ENCODE measurements around the gene PTBP1. TPM values are rescaled to one million over a fixed set of nuclear protein-coding genes. Genes with fewer than 3 reads are reported as not detected.

Gene PTBP1
- polyA plus RNA-seq, 3 donors, result 51.6 to 125 (median 119) TPM

DNA sequence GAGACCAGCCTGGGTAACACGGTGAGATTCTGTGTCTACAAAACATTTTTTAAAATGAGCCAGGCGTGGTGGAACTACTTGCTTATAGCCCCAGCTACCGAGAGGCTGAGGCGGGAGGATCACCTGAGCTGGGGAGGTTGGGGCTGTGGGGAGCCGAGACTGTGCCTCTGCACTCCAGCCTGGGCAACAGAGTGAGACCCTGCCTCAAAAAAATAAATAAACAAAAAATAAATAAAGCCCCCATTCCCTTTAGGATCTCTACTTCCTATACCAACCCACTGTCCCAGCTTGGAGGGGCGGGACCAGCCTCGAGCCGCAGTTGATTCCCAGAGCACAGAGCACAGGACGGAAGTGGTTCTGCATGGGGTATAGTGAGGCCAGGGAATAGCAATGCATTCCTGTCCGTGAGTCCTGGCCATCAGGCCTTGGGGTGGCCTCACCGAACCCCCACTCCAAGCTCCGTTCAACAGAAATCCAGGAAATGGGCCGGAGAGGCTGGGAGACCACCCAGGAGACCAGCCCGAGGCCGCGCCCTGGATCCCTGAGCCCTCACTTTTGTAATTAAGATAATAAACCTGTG, 4.9 kb upstream of the PTBP1 start:
- WGBS, 3 donors, result 67 to 72% (median 69%) methylated on average over 16 of the region's 16 CpGs
- no peak overlapping the region for H3K27ac ChIP-seq (ENCODE audit: low read depth, low read length)

DNA sequence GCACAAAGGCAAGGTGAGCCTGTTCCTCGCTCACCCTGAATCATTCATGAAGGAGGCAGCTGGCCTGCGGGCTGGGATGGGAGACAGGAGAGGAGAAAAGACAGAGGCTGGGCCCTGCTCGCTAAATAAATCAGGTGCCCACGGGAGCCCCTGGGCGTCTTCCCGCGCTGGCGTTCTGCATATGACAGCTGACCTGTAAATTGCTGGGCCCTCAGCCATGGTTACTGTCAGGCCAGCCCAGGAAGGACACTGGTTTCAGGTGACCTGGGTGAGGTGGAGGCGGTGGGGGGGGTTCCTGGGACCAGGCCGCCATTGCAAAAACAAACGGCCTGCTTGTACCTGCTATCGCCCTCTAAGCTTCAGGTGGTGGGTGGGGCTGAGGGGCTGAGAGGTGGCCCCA, 3.4 kb upstream of the PTBP1 start:
- no peak overlapping the region for H3K27ac ChIP-seq (ENCODE audit: low read depth, low read length)
- 93 to 96% (median 95%) methylated on average over 12 of the region's 12 CpGs for WGBS, 3 donors

DNA sequence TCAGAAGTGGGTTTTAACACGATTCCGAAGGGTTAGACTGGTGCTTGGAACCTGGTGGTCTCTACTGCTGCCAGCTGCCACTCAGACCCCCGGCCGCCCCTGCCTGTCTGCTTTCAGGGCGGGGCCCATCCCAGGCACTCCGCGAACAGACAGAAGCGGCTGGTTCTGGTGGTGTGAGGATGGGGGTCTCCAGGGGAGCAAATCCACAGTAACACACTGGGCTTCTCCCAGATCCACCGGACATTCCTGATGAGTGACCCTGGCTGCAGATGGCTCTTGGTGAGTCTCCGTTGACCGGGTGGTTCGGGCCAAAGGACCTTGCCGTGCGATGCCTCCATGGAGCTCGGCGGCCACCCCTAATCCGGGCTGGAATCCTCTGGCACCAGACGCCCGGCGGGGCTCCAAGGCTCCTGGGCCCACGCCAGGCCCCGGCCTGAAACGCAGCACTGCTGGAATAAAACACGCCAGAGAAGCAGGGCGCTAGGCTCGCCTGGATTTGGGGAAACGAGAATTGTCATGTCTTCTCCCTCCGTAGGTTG, 2.1 kb upstream of the PTBP1 start:
- H3K27ac ChIP-seq (ENCODE audit: low read depth, low read length), result no peak overlapping the region
- WGBS, 3 donors, result 74 to 82% (median 77%) methylated on average over 28 of the region's 28 CpGs

DNA sequence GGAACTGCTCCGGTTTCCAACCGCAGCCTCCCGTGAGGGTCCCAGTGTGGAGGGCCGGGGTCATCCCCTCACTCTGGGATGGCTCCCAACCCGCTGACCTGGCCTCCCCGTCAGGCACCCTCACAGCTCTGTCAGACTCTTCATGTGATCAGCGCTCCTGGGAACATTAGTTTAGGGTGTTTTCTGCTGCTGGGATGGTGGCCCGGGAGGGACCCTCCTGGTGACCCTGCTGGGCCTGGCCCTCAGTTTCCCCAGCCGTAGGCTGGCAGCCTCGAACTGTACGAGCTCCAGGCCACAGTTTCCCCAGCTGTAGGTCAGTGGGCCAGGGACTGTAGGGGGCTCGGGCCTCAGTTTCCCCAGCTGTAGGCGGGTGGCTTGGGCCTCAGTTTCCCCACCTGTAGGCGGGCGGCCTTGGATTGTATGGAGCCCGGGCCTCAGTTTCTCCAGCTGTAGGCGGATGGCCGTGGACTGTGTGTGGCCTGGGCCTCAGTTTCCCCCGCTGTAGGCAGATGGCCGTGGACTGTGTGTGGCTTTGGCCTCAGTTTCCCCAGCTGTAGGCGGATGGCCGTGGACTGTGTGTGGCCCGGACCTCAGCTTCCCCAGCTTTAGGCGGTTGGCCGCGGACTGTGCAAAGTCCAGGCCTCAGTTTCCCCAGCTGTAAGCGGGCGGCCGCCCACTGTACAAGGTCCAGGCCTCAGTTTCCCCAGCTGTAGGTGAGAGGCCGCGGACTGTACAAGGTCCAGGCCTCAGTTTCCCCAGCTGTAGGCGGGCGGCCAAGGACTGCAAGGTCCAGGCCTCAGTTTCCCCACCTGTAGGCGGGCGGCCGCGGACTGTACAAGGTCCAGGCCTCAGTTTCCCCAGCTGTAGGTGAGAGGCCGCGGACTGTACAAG, 1.3 kb upstream of the PTBP1 start:
- H3K27ac ChIP-seq (ENCODE audit: low read depth, low read length), result no peak overlapping the region
- WGBS, 3 donors, result 75 to 82% (median 78%) methylated on average over 36 to 39 of the region's 39 CpGs

DNA sequence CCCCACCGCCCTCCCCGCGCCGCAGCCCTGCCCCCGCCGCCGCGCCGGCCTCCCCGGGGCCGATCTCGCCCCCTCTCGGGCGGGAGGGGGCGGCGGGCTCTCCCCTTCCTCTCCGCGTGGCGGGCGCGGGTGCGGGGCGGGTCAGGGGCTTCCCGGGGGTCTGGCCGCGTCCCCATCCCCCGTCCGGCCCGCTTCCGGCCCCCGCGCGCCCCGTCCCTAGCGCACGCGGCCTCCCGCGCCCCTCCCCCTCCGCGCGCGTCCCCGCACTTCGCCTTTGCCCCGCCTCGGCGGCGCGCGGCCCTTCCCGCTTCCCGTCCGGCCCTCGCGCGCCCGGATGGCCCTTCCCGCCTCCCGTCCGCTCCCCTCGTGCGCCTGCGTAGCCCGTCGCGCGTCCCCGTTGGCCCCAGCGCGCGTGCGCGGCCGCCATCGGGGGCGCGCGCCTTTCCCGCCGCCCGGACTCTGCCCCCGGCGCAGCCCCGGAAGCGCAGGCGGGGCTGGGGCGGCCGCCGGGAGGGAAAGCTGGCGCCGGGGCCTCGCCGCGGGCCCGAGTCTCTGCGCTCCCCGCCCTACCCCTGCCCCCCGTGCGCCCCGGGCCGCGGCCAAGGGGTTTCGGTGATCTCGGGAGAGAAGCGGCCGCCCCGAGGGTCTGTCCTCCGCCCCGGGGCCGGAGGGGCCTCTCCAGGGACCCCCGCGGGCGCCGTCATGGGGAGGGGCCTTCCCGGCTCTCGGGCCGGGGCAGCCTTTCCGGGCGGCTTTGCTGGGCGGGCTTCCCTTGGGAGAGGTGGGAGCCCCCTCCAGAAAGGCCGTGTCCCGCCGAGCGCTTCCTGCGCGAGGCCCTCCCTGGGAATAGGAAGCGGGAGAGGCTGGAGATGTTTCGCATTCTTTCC, 519 bp downstream of the PTBP1 start:
- 0 to 1% (median 0%) methylated on average over 72 to 128 of the region's 129 CpGs for WGBS, 3 donors
- peak overlapping the region; percentile 90 for H3K27ac ChIP-seq (ENCODE audit: low read depth, low read length)

DNA sequence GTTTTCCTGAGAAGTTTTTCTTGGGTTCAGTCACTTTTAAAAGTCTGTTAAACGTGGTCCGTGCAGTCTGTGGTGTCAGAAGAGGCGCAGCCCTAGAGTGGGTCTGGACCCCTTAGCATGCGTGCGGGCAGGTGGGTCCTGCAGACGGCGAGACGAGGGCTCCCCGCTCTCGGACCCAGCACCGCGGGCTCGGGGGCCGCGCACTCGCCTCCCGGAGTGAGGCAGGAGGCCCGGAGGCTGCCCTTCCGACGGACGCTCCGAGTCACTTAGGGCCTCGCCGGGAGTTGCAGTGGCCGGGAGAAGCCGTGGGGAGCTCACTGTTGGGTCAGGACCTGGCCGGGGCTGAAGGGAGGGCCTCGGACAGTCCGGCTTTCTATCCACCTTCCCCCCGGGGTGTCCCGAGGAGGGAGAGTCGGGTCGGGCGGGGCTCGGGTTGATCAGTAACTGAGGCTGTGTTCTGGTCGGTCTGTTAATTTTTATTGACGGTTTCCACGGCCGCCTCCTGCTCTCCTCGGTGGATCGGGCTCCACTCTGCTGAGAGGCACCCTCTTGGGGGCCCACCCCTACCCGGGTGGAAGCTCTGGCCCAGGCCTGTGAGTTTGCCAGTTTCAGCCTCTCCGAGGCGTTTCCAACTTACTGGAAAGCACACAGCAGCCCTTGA, 1.3 kb downstream of the PTBP1 start:
- WGBS, 3 donors, result 0 to 2% (median 1%) methylated on average over 42 to 44 of the region's 44 CpGs
- no peak overlapping the region for H3K27ac ChIP-seq (ENCODE audit: low read depth, low read length)

DNA sequence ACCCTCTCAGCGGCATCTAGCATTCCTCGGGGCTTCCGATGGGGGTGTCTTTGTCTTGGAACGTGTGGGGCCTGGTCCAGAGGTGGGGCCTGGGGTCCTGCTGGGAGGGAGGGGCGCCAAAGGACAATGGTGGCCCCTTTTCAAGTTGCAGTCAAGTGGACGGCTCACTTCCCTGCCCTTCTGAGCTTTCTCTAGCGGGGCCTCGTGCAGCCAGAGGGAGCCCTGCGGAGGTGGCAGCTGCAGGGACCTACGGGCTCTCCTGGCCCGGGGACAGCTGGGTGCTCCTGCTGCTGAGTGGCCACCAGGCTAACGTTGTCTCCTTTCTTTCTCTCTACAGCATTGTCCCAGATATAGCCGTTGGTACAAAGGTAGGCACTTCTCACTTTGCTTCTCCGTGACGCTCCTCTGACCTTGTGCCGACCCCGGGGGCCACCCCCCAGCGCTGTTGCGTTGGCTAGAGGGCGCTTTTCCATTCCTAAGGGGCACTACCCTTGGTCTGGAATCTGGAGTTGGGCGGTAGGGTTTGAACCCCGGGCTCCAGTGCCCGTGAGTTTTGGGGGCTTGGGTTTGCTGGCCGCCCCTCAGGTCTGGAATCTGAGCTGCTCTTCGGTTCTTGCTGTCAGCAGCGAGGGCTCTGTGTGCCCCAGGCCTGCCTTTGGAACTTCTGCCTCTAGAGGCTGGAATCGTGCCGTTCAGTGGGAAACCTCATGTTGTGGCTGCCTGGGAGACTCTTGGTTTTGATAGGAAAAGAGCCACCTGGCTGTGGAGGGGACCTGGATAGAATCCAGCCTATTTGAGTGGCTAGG, 2.0 kb downstream of the PTBP1 start:
- WGBS, 3 donors, result 8 to 13% (median 11%) methylated on average over 28 of the region's 28 CpGs
- no peak overlapping the region for H3K27ac ChIP-seq (ENCODE audit: low read depth, low read length)

DNA sequence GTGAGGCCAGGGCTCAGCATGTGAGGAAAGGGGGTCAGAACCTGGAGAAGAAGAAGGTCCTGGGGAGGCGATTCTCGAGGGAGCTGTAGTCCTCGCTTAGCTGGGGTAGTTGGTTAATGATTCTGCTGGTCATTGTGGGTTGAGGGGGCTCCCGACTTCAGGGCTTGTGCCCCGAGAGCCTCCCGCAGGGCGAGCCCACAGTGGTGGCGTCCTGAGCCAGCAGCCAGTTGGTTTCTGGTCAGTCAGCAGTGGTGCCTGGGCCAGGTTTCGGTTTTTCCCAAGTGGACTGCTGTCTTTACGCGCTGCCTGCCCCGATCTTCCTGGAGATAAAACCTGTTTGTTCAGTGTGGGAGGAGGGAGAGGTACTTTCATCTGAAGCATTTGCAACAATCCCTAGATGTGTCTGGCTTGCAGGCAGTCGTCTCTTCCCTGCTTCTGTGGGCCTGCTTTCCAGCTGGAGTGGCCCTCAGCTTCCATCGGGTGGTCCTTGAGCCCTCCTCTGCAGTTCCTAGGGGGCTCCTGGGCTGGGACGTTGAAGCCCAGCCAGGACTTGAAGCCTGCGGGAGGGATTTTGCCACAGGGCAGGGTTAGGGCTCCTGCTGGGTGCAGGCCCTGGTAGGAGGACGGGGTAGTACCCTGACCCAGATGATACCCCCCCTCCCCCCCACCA, 3.2 kb downstream of the PTBP1 start:
- 20 to 38% (median 33%) methylated on average over 17 of the region's 17 CpGs for WGBS, 3 donors
- no peak overlapping the region for H3K27ac ChIP-seq (ENCODE audit: low read depth, low read length)

DNA sequence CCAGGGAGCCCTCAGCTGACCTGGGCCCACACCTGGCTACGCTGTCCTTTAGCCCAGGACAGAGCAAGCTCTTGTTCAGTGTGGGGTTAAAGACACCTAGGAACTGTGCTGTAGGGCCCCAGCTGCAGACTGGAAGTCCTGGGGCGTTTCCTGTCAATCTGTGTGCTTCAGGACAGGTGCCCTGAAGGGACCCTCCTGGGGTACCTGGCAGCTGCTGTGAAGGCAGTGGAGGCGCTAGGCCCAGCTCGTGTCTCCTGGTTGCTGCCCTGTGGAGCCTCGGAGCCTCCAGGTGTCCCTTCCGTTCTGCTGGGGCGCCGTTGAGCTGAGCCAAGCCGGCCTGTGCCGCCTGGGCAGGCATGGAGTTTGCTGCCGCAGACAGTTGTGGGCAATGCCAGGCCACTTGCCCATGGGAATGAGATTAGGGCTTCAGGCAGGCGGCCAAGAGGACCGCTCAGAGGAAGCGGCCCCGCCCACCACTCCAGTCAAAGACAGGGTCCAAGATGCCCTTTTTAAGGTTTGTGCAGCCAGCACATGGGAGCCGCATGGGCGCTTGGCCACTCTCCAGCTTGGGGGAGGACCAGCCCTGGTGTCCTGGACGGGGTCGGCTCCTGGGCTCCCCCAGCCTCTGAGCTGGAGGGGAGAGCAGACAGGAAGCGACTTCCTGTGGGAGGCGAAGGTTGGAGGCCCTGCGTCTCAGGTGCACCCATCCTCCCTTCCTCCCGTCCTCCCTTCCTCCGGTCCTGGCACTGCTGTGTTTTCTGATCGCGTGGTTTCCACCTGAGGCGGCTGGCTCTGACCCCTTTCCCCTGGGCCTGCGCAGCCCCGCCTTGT, 4.0 kb downstream of the PTBP1 start:
- H3K27ac ChIP-seq (ENCODE audit: low read depth, low read length), result no peak overlapping the region
- WGBS, 3 donors, result 23 to 38% (median 27%) methylated on average over 29 of the region's 29 CpGs

DNA sequence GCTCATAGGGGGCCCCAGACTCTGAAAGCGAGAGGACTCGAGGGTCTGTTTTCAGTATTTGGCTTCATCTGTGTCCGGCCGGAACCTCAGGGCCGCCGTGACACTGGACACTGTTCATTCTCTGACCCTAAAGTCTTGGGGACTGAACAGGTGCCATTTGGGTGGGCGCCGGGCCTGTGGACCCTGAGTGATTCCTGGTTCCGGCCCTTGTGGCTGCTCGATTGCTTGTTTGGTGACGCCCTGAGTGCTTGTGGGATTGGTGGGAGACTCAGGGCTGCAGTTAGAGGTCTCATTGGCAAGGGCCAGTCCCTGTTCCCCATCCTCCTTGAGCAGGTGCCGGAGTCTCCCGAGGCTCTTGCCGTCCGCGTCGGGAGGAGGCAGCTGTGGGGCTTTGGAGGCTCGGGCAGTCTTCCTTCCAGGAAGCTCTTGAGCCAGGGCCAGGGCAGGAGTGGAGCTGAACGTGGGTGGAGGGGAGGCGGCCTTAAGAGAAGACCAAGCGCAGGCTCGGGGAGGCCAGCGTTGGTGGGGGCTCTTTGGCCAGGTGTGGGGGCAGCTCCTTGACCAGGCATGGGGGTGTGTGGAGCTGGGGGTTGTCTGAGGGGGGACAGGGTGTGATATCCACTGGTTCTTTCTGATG, 4.7 kb downstream of the PTBP1 start:
- 30 to 38% (median 33%) methylated on average over 23 of the region's 23 CpGs for WGBS, 3 donors
- H3K27ac ChIP-seq (ENCODE audit: low read depth, low read length), result no peak overlapping the region

DNA sequence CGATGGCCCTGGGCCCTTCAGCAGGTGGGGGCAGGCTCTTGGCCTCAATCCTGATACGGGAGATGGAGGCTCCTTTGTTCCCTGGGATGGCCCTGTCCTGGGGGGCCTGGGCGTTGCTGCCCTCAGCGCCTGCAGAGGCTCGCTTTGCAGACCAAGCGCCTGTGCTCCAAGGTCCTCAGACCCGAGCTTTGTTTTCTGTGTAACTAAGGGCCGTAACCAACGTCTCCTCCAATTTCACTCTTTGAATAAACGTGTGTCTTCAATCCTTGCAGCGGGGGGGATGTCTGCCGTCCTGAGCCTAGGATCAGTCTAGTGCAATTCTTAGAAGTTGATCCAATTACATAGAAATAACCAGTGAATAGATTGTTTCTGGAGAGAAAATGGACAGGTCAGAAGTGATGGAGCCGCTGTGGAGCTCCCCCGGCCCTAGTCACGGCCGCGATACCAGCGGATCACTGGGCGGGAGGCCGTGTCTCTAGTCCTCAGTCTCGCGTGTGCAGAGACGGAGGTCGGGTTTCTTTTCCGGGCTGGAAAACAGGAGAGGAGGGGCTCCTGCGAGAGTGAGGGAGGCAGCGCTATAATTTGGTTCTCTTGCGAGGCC, 5.3 kb downstream of the PTBP1 start:
- 44 to 64% (median 54%) methylated on average over 28 of the region's 28 CpGs for WGBS, 3 donors
- no peak overlapping the region for H3K27ac ChIP-seq (ENCODE audit: low read depth, low read length)

DNA sequence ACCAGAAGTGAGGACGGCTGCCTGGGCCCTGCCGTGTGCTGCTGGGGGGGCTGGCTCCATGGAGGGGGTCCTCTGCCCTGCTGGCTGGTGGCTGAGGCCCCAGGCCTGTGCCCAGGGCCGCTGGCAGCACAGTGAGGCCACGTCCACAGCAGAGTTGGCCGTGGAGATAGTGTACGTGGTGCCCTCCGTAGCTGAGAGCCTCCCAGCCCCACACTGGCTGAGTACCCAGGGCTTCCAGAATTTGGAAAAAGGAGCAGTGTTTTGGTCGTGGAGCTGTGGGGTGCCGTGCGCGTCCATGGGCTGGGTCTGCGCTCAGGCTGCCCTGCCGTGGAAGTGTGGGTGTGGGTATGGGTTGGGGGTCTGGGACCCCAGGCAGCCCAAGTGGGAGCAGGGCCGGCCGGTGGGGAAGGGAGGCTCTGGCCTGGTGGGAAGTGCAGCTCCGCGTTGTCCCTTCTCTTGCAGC, 5.9 kb downstream of the PTBP1 start:
- no peak overlapping the region for H3K27ac ChIP-seq (ENCODE audit: low read depth, low read length)
- 81 to 85% (median 84%) methylated on average over 17 of the region's 17 CpGs for WGBS, 3 donors

DNA sequence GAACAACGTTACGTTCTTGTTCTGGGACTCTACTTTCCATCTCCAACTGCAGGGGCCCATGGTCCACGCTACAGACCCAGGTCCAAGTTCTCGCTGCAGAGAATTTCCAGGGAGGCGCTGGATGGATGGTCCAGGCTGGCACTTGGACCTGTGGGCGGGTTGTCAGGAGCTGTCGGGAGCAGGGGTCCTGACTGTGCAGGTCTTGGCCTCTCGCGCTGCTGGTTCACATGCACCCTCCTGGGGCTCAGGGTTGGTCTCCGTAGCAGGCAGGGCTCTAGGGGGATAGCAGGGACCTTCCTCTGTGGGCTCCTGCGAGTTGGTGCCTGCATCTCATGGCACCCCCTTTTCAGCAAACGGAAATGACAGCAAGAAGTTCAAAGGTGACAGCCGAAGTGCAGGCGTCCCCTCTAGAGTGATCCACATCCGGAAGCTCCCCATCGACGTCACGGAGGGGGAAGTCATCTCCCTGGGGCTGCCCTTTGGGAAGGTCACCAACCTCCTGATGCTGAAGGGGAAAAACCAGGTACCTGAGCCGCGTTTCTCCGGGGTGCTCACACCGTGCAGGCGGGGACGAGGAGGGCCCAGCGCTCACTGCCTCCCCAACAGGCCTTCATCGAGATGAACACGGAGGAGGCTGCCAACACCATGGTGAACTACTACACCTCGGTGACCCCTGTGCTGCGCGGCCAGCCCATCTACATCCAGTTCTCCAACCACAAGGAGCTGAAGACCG, 6.6 kb downstream of the PTBP1 start:
- H3K27ac ChIP-seq (ENCODE audit: low read depth, low read length), result no peak overlapping the region
- 76 to 83% (median 76%) methylated on average over 29 to 31 of the region's 31 CpGs for WGBS, 3 donors

DNA sequence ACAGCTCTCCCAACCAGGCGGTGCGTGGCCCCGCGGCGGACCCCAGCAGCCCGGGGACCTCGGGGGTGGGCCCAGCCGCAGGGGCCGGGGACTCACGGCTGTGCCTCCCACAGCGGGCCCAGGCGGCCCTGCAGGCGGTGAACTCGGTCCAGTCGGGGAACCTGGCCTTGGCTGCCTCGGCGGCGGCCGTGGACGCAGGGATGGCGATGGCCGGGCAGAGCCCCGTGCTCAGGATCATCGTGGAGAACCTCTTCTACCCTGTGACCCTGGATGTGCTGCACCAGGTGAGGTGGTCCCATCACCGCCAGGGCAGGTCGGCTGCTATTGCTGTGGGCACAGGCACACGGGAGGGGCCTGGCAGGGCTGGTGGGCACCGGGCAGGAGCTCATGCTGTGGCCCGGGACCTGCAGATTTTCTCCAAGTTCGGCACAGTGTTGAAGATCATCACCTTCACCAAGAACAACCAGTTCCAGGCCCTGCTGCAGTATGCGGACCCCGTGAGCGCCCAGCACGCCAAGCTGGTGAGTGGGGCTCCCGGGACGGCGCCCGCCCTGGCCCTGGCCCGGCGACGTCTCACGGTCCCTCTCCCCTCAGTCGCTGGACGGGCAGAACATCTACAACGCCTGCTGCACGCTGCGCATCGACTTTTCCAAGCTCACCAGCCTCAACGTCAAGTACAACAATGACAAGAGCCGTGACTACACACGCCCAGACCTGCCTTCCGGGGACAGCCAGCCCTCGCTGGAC, 7.3 kb downstream of the PTBP1 start:
- H3K27ac ChIP-seq (ENCODE audit: low read depth, low read length), result no peak overlapping the region
- WGBS, 3 donors, result 92 to 94% (median 93%) methylated on average over 53 of the region's 53 CpGs

All from adipose tissue (tissue), 3 donors.